Activated naive CD4-positive, alpha-beta T cell treated with anti-CD3 and anti-CD28 coated beads for 36 hours (primary cell): ENCODE results near the gene SEC23A. TPM values are rescaled to one million over a fixed set of nuclear protein-coding genes. Genes with fewer than 3 reads are reported as not detected.

Experiments
- CTCF ChIA-PET: fragments of 350-600 bp; sonication (Branson Sonifier 250); formaldehyde crosslinking; loops from one replicate; lab custom pipeline; 2021; ENCODE audit warnings: antibody characterized with exemption; lab: Charles Lee
- DNase-seq: peaks from one replicate; pipeline ENCODE4 v3.0.0-alpha.2; 2020
- H3K27ac Mint-ChIP-seq: one replicate; pipeline ENCODE4 v1.8.0; 2021; ENCODE audit warnings: mild to moderate bottlenecking, mixed read lengths
- H3K27me3 Mint-ChIP-seq: one replicate; pipeline ENCODE4 v1.8.0; 2021; ENCODE audit warnings: low read depth, mixed read lengths
- H3K36me3 Mint-ChIP-seq: one replicate; pipeline ENCODE4 v1.8.0; 2021; ENCODE audit warnings: low read depth, mixed read lengths
- H3K4me1 Mint-ChIP-seq: one replicate; pipeline ENCODE4 v1.8.0; 2021; ENCODE audit warnings: low read depth, mixed read lengths
- H3K4me3 Mint-ChIP-seq: one replicate; pipeline ENCODE4 v1.8.0; 2021; ENCODE audit warnings: mild to moderate bottlenecking, moderate library complexity, mixed read lengths
- H3K9me3 Mint-ChIP-seq: one replicate; pipeline ENCODE4 v1.8.0; 2021; ENCODE audit warnings: mixed read lengths
- intact Hi-C: fragments of 100-400 bp; cut with micrococcal nuclease; formaldehyde crosslinking; loops from one replicate; pipeline ENCODE4 v1.15.1; 2023
- total RNA-seq, 2 experiments: library from RNA; stranded (reverse); gene quantifications; one replicate each; pipeline ENCODE4 v1.2.3, GENCODE V29; 2021

SEC23A gene
- total RNA-seq, 2 experiments from 2014 or later, result 40.2 to 48.0 TPM

- H3K4me3 Mint-ChIP-seq, result no peak overlapping the region
- peaks cover 5% of the 10 kb centered on the region for H3K4me1 Mint-ChIP-seq
- CTCF ChIA-PET, result interaction anchor here (1.4 kb wide), 1 partner anchor 28 kb away, joined by 5 read pairs; no protein-coding TSS in a partner anchor
- no peak for DNase-seq
- no peaks in the 10 kb centered on the region for H3K9me3 Mint-ChIP-seq
- H3K27ac Mint-ChIP-seq, result no peak overlapping the region
- H3K27me3 Mint-ChIP-seq, result no peaks in the 10 kb centered on the region
- H3K36me3 Mint-ChIP-seq, result peaks cover 36% of the 10 kb centered on the region
- intact Hi-C loops, result no loop called here
Measured at GRCh38 chr14:39043352-39043943, 59.6 kb downstream of the SEC23A start.

- Mint-ChIP-seq H3K27me3 (no peaks in the 10 kb centered on the region), H3K4me3 (no peak overlapping the region), H3K4me1 (peaks cover 3% of the 10 kb centered on the region), H3K36me3 (peaks cover 22% of the 10 kb centered on the region), H3K27ac (no peak overlapping the region), H3K9me3 (no peaks in the 10 kb centered on the region)
- intact Hi-C loops, result no loop called here
- CTCF ChIA-PET, result no interaction called here
- no peak for DNase-seq
Measured at GRCh38 chr14:39040529-39040928, 62.5 kb downstream of the SEC23A start.

- CTCF ChIA-PET, result interaction anchor here (1.3 kb wide), 1 partner anchor 23 kb away, joined by 6 read pairs; no protein-coding TSS in a partner anchor
- no peak overlapping the region for H3K4me3 Mint-ChIP-seq
- peaks cover 18% of the 10 kb centered on the region for H3K36me3 Mint-ChIP-seq
- H3K27me3 Mint-ChIP-seq, result no peaks in the 10 kb centered on the region
- no peak overlapping the region for H3K27ac Mint-ChIP-seq
- intact Hi-C loops, result no loop called here
- DNase-seq, result no peak
- H3K9me3 Mint-ChIP-seq, result no peaks in the 10 kb centered on the region
- peaks cover 3% of the 10 kb centered on the region for H3K4me1 Mint-ChIP-seq
Measured at GRCh38 chr14:39038542-39038941, 64.5 kb downstream of the SEC23A start.

- Mint-ChIP-seq H3K4me1 (peaks cover 3% of the 10 kb centered on the region), H3K4me3 (no peak overlapping the region), H3K27me3 (no peaks in the 10 kb centered on the region), H3K9me3 (no peaks in the 10 kb centered on the region), H3K36me3 (peaks cover 20% of the 10 kb centered on the region), H3K27ac (no peak overlapping the region)
- intact Hi-C loops, result no loop called here
- DNase-seq, result no peak
- CTCF ChIA-PET, result no interaction called here
Measured at GRCh38 chr14:39036760-39037159, 66.3 kb downstream of the SEC23A start.

GRCh38 chr14:39035336-39035735, 67.7 kb downstream of the SEC23A start:
- no peaks in the 10 kb centered on the region for H3K27me3 Mint-ChIP-seq
- intact Hi-C loops, result no loop called here
- CTCF ChIA-PET, result interaction anchor here (1.9 kb wide), 1 partner anchor 20 kb away, joined by 5 read pairs; no protein-coding TSS in a partner anchor

GRCh38 chr14:39034481-39035296, 68.3 kb downstream of the SEC23A start:
- CTCF ChIA-PET, result interaction anchor here (0.6 to 1.9 kb wide), 2 partner anchors 19 to 216 kb away, joined by 3 to 5 read pairs; no protein-coding TSS in a partner anchor
- H3K36me3 Mint-ChIP-seq, result peaks cover 33% of the 10 kb centered on the region
- intact Hi-C loops, result no loop called here
- H3K9me3 Mint-ChIP-seq, result no peaks in the 10 kb centered on the region
- peaks cover 3% of the 10 kb centered on the region for H3K4me1 Mint-ChIP-seq
- no peak overlapping the region for H3K4me3 Mint-ChIP-seq
- DNase-seq, result no peak
- no peaks in the 10 kb centered on the region for H3K27me3 Mint-ChIP-seq
- no peak overlapping the region for H3K27ac Mint-ChIP-seq

More at GRCh38 chr14:39035336-39035735, 67.7 kb downstream of the SEC23A start:
- Mint-ChIP-seq H3K27ac (peak overlapping the region; percentile 31), H3K36me3 (peaks cover 27% of the 10 kb centered on the region), H3K4me1 (peaks cover 3% of the 10 kb centered on the region), H3K4me3 (no peak overlapping the region), H3K9me3 (no peaks in the 10 kb centered on the region)
- DNase-seq, result no peak

GRCh38 chr14:39033371-39033770, 69.7 kb downstream of the SEC23A start:
- DNase-seq, result no peak
- CTCF ChIA-PET, result no interaction called here
- H3K4me3 Mint-ChIP-seq, result no peak overlapping the region
- H3K4me1 Mint-ChIP-seq, result no peaks in the 10 kb centered on the region
- intact Hi-C loops, result no loop called here
- no peaks in the 10 kb centered on the region for H3K27me3 Mint-ChIP-seq
- H3K9me3 Mint-ChIP-seq, result no peaks in the 10 kb centered on the region
- peaks cover 25% of the 10 kb centered on the region for H3K36me3 Mint-ChIP-seq
- H3K27ac Mint-ChIP-seq, result no peak overlapping the region

GRCh38 chr14:39030209-39030608, 72.8 kb downstream of the SEC23A start:
- Mint-ChIP-seq H3K36me3 (peaks cover 22% of the 10 kb centered on the region), H3K27me3 (no peaks in the 10 kb centered on the region), H3K27ac (no peak overlapping the region), H3K9me3 (no peaks in the 10 kb centered on the region), H3K4me1 (no peaks in the 10 kb centered on the region), H3K4me3 (no peak overlapping the region)
- CTCF ChIA-PET, result interaction anchor here (0.9 kb wide), 1 partner anchor 13 kb away, joined by 3 read pairs; no protein-coding TSS in a partner anchor
- intact Hi-C loops, result no loop called here
- no peak for DNase-seq

- intact Hi-C loops, result loop anchor here (10.0 kb wide), 1 partner anchor 1435 kb away; the partner anchor contains the start of genes FOXA1 and TTC6
- CTCF ChIA-PET, result no interaction called here
- Mint-ChIP-seq H3K27ac (no peak overlapping the region), H3K36me3 (peaks cover 22% of the 10 kb centered on the region), H3K4me1 (no peaks in the 10 kb centered on the region), H3K27me3 (no peaks in the 10 kb centered on the region), H3K9me3 (no peaks in the 10 kb centered on the region), H3K4me3 (no peak overlapping the region)
- no peak for DNase-seq
Measured at GRCh38 chr14:39029789-39030188, 73.2 kb downstream of the SEC23A start.

GRCh38 chr14:39028620-39029019, 74.4 kb downstream of the SEC23A start:
- no peak for DNase-seq
- Mint-ChIP-seq H3K9me3 (no peaks in the 10 kb centered on the region), H3K4me3 (no peak overlapping the region), H3K4me1 (no peaks in the 10 kb centered on the region), H3K36me3 (peaks cover 22% of the 10 kb centered on the region), H3K27ac (no peak overlapping the region), H3K27me3 (no peaks in the 10 kb centered on the region)
- CTCF ChIA-PET, result no interaction called here
- intact Hi-C loops, result loop anchor here (10.0 kb wide), 1 partner anchor 1434 kb away; the partner anchor contains the start of genes FOXA1 and TTC6

- CTCF ChIA-PET, result no interaction called here
Measured at GRCh38 chr14:39025810-39026627, 77.0 kb downstream of the SEC23A start.

More at GRCh38 chr14:39025810-39026627, 77.0 kb downstream of the SEC23A start:
- intact Hi-C loops, result loop anchor here (10.0 kb wide), 1 partner anchor 1431 kb away; the partner anchor contains the start of genes FOXA1 and TTC6
- H3K4me1 Mint-ChIP-seq, result no peaks in the 10 kb centered on the region
- no peak overlapping the region for H3K27ac Mint-ChIP-seq
- H3K36me3 Mint-ChIP-seq, result peaks cover 14% of the 10 kb centered on the region
- no peaks in the 10 kb centered on the region for H3K27me3 Mint-ChIP-seq
- no peak for DNase-seq
- no peak overlapping the region for H3K4me3 Mint-ChIP-seq
- H3K9me3 Mint-ChIP-seq, result no peaks in the 10 kb centered on the region
